Stimulated activated naive CD8-positive, alpha-beta T cell treated with anti-CD3 and anti-CD28 coated beads, Interleukin-15, amount 100 ng/mL, for 72 hours (primary cell): ENCODE data around the gene TMEM175.

Experiments used
- ATAC-seq: fragments of 150-1000 bp; cut with Tn5 transposase; 2 replicates; pipeline ENCODE4 v1.10.0; 2021; ENCODE audit warnings: mild to moderate bottlenecking, moderate library complexity
- DNase-seq, 2 donors: peaks; one replicate each; pipeline ENCODE4 v3.0.0; 2021 to 2022
- H3K27ac Mint-ChIP-seq, 2 donors: one replicate each; pipeline ENCODE4 v1.8.0; 2022; ENCODE audit warnings: mild to moderate bottlenecking in 2 of 2, mixed read lengths in 2 of 2, moderate library complexity in 2 of 2
- H3K27me3 Mint-ChIP-seq: one replicate; pipeline ENCODE4 v1.8.0; 2022; ENCODE audit warnings: mixed read lengths
- H3K4me1 Mint-ChIP-seq: one replicate; pipeline ENCODE4 v1.8.0; 2022; ENCODE audit warnings: mild to moderate bottlenecking, mixed read lengths
- H3K4me3 Mint-ChIP-seq, 2 donors: one replicate each; pipeline ENCODE4 v1.8.0; 2022; ENCODE audit warnings: mild to moderate bottlenecking in 2 of 2, mixed read lengths in 2 of 2, moderate library complexity in 1 of 2
- H3K9me3 Mint-ChIP-seq, 2 donors: one replicate each; pipeline ENCODE4 v1.8.0; 2022; ENCODE audit warnings: mixed read lengths in 2 of 2

Gene TMEM175

DNA sequence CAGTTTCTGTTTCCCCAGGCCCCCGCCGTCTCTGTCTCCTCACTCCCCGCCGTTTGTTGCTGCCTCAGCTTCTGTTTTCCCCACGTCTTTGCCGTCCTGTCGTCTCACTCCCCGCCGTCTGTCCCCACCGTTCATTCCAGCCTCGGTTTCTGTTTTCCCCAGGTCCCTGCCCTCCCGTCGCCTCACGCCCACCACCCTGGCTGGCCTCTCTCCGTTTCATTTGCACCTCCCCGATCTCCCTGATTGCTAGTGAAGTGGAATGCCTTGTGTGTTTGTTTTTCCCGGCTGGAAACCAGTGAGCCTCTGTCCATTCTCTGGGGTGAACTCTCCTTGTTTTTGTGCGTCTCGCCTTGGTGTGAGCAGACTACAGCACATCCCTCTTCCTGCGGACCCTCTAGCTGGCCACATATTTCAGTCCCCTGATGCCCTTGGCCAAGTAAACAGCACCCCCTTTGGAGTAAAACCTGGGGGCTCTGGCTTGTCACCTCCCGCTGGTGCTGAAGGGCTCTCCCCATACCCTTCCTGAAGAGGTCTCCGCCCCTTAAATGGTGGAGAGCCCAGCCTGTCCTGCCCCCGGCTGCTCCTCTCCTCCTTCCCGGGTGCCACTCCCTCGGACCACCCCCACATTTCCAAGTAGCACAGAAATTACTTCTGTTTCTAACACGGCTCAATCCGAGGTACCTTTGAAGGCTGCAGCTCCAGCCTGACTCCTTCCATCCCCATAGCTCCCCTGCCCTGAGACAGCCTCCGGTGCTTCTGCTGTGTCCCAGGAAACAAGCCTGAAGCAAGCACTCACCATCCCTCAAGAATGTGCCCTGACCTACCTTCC is 13.2 kb downstream of the TMEM175 start:
- Mint-ChIP-seq H3K4me1 (peaks cover 21% of the 10 kb centered on the region), H3K4me3 (no peak overlapping the region), H3K9me3 (no peaks in the 10 kb centered on the region), H3K27ac (peak overlapping the region in 1 of 2 donors; percentile 88), H3K27me3 (no peaks in the 10 kb centered on the region)
- DNase-seq (no peak), ATAC-seq (no peak)

DNA sequence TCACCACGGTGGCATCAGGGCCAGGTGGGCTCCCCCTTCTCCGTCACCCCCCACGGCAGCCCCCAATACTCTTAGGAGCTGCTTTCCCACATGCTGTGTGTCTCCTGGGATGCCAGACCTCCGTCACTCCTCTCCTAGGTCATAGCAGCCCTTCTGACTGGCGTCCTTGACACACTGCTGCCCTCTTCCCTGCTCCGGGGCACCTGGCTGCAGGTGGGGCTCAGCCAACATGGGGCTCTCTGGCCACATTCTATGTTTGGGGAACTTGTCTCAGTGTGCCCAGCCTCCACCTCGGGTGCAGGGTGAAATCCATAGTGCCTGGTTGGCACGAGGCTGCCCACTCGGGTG is 13.8 kb downstream of the TMEM175 start:
- no peak for ATAC-seq
- no peak overlapping the region for H3K4me3 Mint-ChIP-seq
- H3K27ac Mint-ChIP-seq: peak overlapping the region in 1 of 2 donors; percentile 88
- no peaks in the 10 kb centered on the region for H3K9me3 Mint-ChIP-seq
- H3K27me3 Mint-ChIP-seq: no peaks in the 10 kb centered on the region
- H3K4me1 Mint-ChIP-seq: peaks cover 21% of the 10 kb centered on the region
- DNase-seq: no peak

- Mint-ChIP-seq H3K27me3 (no peaks in the 10 kb centered on the region), H3K4me1 (peaks cover 21% of the 10 kb centered on the region), H3K27ac (peak overlapping the region in 1 of 2 donors; percentile 71), H3K4me3 (no peak overlapping the region), H3K9me3 (no peaks in the 10 kb centered on the region)
- DNase-seq (no peak), ATAC-seq (no peak)
Measured at GRCh38 chr4:946517-947471, 14.5 kb downstream of the TMEM175 start.

DNA sequence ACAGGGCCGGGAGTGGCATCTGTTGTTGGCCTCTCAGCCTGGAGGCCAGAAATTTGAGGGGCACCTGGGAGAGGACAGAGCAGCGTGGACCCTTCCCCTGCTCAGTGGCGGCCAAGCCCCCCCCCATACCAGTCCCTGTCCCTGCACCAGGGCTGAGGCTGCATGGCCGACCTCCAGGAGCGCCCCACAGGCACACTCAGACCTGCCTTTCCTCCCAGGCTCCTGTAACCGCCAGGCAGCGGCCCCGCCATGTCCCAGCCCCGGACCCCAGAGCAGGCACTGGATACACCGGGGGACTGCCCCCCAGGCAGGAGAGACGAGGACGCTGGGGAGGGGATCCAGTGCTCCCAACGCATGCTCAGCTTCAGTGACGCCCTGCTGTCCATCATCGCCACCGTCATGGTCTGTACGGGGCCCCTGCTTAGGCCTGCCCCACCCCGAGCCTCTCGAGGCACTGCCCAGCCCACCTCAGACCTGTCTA is 15.3 kb downstream of the TMEM175 start:
- ATAC-seq (no peak), DNase-seq (no peak)
- Mint-ChIP-seq H3K27ac (no peak overlapping the region), H3K4me1 (peaks cover 21% of the 10 kb centered on the region), H3K9me3 (no peaks in the 10 kb centered on the region), H3K27me3 (no peaks in the 10 kb centered on the region), H3K4me3 (no peak overlapping the region)

GRCh38 chr4:948101-948935 is 16.1 kb downstream of the TMEM175 start:
- H3K4me1 Mint-ChIP-seq: peaks cover 21% of the 10 kb centered on the region
- H3K4me3 Mint-ChIP-seq: no peak overlapping the region
- H3K9me3 Mint-ChIP-seq: no peaks in the 10 kb centered on the region
- ATAC-seq (no peak), DNase-seq (no peak)
- peak overlapping the region in 1 of 2 donors; percentile 91 for H3K27ac Mint-ChIP-seq
- no peaks in the 10 kb centered on the region for H3K27me3 Mint-ChIP-seq

- Mint-ChIP-seq H3K27me3 (no peaks in the 10 kb centered on the region), H3K27ac (peak overlapping the region in 1 of 2 donors; percentile 91), H3K4me1 (peaks cover 21% of the 10 kb centered on the region), H3K4me3 (no peak overlapping the region), H3K9me3 (no peaks in the 10 kb centered on the region)
- ATAC-seq (no peak), DNase-seq (no peak)
Measured at GRCh38 chr4:948936-949300, 16.7 kb downstream of the TMEM175 start.

DNA sequence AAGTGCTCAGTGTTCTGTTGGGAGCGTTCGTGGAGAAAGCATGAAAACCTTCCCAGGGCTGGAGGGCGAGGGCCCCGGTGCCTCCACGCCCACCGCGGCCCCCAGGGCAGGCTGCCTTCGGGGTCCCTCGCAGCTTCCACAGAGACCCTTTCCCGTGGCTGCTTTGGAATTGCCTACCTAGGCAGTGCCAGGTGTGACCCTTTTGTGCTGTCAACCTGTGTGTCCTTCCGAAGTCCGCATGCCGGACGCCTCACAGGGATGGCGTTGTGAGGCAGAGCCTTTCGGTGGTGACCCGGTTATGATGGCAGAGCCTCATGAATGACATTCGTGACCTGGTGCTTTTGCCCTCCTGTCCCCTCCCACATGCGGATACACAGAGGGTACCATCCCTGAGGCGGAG is 17.4 kb downstream of the TMEM175 start:
- H3K27ac Mint-ChIP-seq: no peak overlapping the region
- no peaks in the 10 kb centered on the region for H3K9me3 Mint-ChIP-seq
- H3K4me1 Mint-ChIP-seq: peaks cover 21% of the 10 kb centered on the region
- no peak for DNase-seq
- ATAC-seq: no peak
- H3K27me3 Mint-ChIP-seq: no peaks in the 10 kb centered on the region
- H3K4me3 Mint-ChIP-seq: no peak overlapping the region

DNA sequence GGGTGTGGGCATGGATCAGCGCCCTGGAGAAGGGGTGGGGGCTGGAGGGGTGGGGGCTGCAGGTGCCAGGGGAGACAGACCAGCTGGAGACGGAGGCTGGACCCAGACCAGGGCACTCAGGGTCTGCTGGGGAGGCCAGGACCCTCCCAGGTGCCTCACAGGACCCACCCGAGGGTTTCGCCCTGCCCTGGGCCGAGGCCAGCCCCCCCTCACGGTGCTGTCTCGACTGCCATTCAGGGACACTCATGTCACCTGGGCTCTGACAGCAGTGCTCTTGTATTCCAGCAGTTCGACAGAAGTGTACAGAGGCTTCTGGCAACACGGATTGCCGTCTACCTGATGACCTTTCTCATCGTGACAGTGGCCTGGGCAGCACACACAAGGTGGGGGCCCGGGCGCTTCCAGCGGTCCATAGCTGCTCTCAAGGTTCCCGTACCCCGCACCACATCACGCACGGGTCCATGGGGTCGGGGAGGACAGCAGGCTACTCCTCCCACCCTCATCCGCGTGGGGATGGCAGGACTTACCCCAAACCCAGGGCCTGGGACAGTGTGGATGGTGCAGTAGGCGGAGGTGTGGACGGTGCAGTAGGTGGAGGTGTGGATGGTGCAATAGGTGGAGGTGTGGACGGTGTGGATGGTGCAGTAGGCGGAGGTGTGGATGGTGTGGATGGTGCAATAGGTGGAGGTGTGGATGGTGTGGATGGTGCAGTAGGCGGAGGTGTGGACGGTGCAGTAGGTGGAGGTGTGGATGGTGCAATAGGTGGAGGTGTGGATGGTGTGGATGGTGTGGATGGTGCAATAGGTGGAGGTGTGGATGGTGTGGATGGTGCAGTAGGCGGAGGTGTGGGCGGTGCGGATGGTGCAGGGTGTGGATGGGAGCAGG is 18.1 kb downstream of the TMEM175 start:
- Mint-ChIP-seq H3K9me3 (no peaks in the 10 kb centered on the region), H3K4me3 (no peak overlapping the region), H3K27me3 (no peaks in the 10 kb centered on the region), H3K4me1 (peaks cover 17% of the 10 kb centered on the region), H3K27ac (peak overlapping the region in 1 of 2 donors; percentile 89)
- ATAC-seq (no peak), DNase-seq (no peak)

- no peak for DNase-seq
- no peak for ATAC-seq
- H3K4me3 Mint-ChIP-seq: no peak overlapping the region
- peak overlapping the region in 1 of 2 donors; percentile 42 for H3K27ac Mint-ChIP-seq
- no peaks in the 10 kb centered on the region for H3K27me3 Mint-ChIP-seq
- no peaks in the 10 kb centered on the region for H3K9me3 Mint-ChIP-seq
- peaks cover 9% of the 10 kb centered on the region for H3K4me1 Mint-ChIP-seq
Measured at GRCh38 chr4:951186-951585, 18.9 kb downstream of the TMEM175 start.

- Mint-ChIP-seq H3K9me3 (no peaks in the 10 kb centered on the region), H3K27ac (peak overlapping the region; percentile 23 to 85), H3K4me1 (peaks cover 2% of the 10 kb centered on the region), H3K27me3 (no peaks in the 10 kb centered on the region), H3K4me3 (no peak overlapping the region)
- ATAC-seq (peak; percentile 11), DNase-seq (no peak)
Measured at GRCh38 chr4:951594-952468, 19.6 kb downstream of the TMEM175 start.

DNA sequence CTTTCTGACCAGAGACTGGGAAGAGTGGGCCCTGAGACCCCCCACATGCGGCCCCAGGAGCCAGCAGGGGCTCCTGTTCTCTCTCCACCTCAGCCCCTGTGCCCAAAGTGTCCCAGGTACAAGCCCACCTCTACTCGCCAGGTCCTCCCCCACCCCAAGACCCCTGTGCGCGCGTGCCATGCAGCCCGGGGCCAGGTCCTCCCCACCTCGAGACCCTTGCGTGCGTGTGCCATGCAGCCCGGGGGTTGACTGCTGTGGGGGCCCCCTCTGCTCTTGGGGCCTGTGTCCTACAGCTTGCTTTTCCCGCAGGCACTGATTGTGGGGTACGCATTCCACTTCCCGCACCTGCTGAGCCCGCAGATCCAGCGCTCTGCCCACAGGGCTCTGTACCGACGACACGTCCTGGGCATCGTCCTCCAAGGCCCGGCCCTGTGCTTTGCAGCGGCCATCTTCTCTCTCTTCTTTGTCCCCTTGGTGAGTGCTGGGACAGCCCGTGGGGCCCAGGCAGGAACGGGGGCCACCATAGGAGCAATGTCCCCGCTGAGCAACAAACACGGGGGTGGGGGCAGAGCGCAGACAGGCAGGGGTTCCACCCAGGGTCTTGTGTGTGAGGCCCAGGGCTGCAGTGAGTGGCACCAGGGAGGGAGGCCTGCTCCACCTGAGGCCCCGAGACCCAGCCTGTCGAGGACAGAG is 20.8 kb downstream of the TMEM175 start:
- no peaks in the 10 kb centered on the region for H3K4me1 Mint-ChIP-seq
- DNase-seq: no peak
- no peaks in the 10 kb centered on the region for H3K9me3 Mint-ChIP-seq
- no peaks in the 10 kb centered on the region for H3K27me3 Mint-ChIP-seq
- H3K27ac Mint-ChIP-seq: peak overlapping the region in 1 of 2 donors; percentile 78
- H3K4me3 Mint-ChIP-seq: no peak overlapping the region
- ATAC-seq: peak; percentile 29

- no peak for ATAC-seq
- H3K9me3 Mint-ChIP-seq: no peaks in the 10 kb centered on the region
- H3K4me1 Mint-ChIP-seq: no peaks in the 10 kb centered on the region
- H3K27ac Mint-ChIP-seq: peak overlapping the region in 1 of 2 donors; percentile 80
- H3K27me3 Mint-ChIP-seq: no peaks in the 10 kb centered on the region
- H3K4me3 Mint-ChIP-seq: no peak overlapping the region
- DNase-seq: no peak
Measured at GRCh38 chr4:953574-953915, 21.3 kb downstream of the TMEM175 start.

DNA sequence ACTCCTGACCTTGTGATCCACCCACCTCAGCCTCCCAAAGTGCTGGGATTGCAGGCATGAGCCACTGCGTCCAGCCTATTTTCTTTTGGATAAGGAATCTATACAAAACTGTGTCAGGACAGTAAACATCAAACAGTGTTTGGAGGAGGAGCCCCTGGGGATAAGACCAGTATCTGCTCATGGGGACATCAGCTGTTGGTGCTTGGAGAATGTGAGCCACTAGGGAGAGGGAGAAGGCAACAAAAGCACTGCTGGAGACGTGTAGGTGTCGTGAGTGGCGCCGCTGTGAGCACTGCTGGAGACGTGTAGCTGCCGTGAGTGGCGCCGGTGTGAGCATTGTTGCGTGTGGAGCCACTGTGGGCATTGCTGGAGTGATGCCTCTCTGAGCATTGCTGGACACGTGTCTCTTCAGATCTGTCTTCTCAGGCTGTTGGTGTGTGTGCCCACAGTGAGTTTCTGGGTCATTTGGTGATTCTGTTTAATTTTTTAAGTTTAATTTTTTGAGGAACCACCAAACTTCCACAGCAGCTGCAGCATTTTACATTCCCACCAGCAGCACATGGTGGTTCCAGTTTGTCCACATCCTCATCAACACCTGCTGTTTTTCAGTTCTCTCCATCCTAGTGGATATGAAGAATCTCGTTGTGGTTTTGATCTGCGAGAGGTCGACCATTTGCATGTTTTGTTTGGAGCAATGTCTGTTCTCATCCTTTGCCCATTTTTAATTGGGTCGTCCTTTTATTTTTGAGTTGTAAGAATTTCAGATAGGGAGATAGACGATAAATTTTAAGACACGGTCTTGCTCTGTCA is 22.2 kb downstream of the TMEM175 start:
- DNase-seq: no peak
- ATAC-seq: no peak
- Mint-ChIP-seq H3K27me3 (no peaks in the 10 kb centered on the region), H3K4me3 (no peak overlapping the region), H3K27ac (no peak overlapping the region), H3K9me3 (no peaks in the 10 kb centered on the region), H3K4me1 (no peaks in the 10 kb centered on the region)
